CD4-positive, alpha-beta T cell treated with Interleukin-2 at 100 ng/mL for 4 hours (primary cell): Measurements from ENCODE around the gene NPAS2.

Experiments used
- DNase-seq: peaks from one replicate; pipeline ENCODE4 v3.0.0-alpha.2; 2020; ENCODE audit warnings: low spot score

NPAS2 gene

GRCh38 chr2:101014264-101014857, 194.4 kb downstream of the NPAS2 start:
- no peak for DNase-seq

DNA sequence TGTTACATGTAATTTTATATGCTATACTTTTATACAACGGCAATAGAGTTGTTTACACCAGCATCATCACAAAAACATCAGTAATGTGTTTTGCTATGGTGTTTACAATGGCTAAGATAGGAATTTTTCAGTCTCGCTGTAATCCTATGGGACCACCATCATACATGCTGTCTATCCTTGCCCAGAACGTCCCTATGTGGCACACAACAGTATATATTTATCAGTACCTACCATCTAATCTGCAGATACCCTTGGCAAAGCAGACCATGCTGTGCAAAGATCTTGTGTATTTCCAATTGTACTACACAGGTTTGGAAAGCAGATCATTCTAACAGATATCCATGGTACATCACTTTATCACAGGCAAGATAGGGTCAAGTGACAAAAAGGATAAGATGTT, 197.4 kb downstream of the NPAS2 start:
- DNase-seq: no peak

DNA sequence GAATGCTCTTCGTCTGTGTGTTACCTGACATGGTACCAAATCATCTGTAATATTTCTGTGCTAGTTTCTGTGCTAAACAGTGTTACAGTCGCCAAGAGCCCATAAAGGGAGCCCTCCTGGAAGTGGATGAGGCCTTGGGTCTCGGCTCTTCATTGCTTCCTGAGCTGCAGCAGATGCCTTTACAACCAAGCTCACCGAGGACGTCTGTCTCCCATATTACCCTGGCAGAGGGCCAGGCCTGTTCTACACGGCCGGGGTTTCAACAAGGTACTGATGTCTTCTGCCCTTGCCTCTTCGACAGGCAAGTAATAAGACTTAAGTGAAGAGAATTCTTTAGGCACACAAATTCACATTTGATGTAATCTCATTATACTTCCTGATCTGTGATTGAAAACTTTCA, 199.0 kb downstream of the NPAS2 start:
- no peak for DNase-seq

DNA sequence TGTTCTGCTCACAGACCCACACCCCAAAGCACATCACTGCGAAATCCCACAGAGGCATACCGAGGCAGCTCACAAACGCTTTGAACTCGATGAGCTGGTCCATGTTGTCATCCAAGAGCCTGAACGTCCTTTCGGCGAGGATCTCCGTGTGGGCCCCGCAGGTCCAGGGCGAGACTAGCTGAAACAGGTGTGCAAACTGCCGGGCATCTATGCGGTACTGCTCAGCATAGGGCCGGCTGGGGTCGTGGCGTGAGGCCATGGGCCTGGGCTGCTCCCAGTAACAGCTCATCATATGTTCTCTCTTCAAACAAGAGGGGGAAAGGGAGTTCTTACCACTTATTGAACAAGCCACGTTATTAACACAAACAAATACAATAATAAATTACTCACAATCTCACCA, 202.3 kb downstream of the NPAS2 start:
- DNase-seq: no peak

DNA sequence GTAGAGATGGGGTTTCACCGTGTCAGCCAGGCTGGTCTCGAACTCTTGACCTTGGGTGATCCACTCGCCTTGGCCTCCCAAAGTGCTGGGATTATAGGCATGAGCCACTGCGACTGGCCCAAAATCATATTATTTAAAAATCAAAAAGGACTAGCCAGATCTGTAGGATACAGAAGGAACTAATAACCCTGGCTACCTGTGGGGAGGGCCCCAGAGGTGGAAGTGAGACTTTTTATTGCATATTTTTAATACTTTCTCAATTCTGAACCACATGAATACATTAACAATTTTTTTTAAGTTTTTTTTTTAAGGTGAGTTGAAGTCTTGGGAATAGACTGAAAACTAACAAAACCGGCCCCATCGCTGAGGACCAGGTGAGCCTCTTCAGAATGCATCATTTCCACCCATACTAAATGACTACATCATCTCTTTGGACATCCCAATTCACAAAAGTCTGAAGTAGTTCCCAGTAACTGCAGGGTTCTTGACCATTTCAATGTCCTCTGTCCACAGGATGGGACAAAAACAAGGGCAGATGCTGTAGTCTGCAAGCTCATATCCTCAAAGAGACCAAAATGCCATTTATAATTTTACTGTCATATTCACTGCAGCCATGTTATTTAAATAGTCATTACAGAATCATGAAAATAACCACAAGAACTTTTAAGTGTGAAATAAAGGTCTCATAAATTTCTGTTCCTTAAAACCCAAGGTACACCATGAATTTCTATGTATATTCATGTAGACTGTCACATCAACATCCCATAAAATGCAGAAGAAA, 203.6 kb downstream of the NPAS2 start:
- DNase-seq: no peak

DNA sequence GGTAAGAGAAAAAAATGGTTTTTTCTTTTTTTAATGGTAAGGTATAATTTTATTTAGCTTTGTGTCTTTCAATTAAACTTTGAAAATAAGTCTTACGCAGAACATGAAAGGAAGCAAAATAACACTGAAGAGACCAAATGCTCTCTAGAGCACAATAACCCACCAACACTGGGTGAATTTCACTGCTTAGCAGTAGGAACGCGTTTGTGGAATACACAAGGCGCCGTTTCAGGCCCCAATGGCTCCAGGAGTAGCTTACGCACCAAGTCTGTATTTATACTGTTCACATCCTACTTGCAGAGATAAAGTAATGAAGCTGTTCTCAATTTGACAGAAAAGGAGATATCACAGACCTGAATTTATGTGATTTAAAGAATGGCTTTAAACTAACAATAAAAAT, 205.6 kb downstream of the NPAS2 start:
- no peak for DNase-seq

- DNase-seq: no peak
Observed at GRCh38 chr2:101026253-101026701, 206.3 kb downstream of the NPAS2 start.

GRCh38 chr2:101026923-101027469, 207.1 kb downstream of the NPAS2 start:
- no peak for DNase-seq

GRCh38 chr2:101027852-101028251, 207.9 kb downstream of the NPAS2 start:
- DNase-seq: no peak

GRCh38 chr2:101030866-101031554, 211.1 kb downstream of the NPAS2 start:
- DNase-seq: no peak

- no peak for DNase-seq
Observed at GRCh38 chr2:101032084-101032776, 212.3 kb downstream of the NPAS2 start.

DNA sequence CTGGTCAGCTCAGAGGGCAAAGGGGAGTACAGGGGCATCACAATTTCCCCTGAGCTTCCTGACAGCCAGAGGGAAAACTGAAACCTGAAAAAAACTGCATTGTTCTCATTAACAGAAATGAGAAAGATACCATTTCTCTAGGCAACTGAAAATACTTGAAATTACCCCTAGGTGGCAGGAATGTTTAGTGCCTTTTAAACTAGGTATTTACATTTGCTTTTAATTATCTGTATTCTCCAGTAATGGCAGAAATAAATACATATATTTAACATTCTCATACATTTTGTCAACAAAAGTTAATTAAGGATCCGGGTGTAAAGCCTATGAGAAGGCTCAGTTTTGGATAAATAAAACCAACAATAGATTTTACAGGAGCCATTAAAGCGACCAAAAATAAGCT, 216.6 kb downstream of the NPAS2 start:
- DNase-seq: no peak

- no peak for DNase-seq
Observed at GRCh38 chr2:101037161-101037755, 217.3 kb downstream of the NPAS2 start.

DNA sequence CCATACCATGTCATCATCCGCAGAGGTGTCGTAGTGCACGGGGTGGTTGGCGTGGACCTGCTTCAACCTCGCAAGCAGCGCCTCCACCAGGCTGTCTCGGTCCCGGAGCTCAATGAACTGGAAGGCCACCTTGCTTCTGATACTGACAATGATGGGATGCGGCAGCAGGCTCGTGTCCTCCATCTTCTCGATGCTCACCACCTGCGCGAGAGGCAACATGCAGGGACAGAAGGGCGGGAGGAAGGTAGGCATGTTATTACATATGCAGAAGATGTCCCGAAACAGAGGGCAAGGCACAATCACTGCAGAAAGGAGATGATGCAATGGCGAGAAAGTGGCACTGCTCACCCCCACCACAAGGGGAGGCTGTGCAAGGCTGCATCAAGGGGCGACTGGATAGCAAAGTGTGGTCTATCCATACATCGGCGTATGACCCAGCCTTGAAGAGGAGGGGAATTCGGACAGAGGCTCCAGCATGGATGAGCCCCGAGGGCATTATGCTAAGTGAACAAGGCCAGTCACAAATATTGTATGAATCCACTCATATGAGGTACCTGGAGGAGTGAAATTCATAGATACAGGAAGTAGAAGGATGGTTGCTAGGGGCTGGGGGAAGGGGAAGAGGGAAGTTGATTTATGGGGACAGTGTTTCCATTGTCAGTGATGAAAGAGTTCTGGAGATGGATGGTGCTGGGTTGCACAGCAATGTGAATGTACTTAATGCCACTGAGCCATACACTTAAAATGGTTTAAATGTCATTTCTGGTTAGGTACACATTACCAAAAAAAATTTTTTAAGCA, 218.7 kb downstream of the NPAS2 start:
- no peak for DNase-seq

DNA sequence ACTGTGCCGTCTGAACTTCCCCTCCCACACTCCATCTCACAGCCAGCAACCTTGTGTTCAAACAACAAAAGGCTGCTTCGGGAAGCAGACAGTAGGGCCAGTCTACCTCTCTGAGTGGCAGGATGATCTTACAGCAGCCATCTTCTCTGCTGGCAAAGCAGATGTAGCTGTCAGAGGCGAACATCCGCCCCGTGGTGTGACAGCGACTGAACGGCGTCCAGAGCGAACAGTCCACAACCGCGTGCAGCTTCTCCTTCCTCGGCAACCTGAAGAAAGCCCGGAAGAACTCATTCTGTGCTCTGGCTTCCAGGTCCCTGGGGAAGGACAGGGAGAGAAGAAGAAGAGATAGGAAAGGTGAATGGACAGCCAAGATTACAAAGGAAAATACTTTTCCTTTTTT, 220.1 kb downstream of the NPAS2 start:
- no peak for DNase-seq

- DNase-seq: no peak
Observed at GRCh38 chr2:101040761-101041160, 220.8 kb downstream of the NPAS2 start.

- no peak for DNase-seq
Observed at GRCh38 chr2:101041413-101041812, 221.5 kb downstream of the NPAS2 start.

- DNase-seq: no peak
Observed at GRCh38 chr2:101045330-101045729, 225.4 kb downstream of the NPAS2 start.
